Mucosa of descending colon (tissue), 3 donors: ENCODE results near the gene LLGL1. TPM values are rescaled to one million over a fixed set of nuclear protein-coding genes. Genes with fewer than 3 reads are reported as not detected.

Experiments
- ATAC-seq: fragments of 200-7000 bp; cut with Tn5 transposase; one replicate; pipeline ENCODE4 v1.9.1; 2020; ENCODE audit warnings: mild to moderate bottlenecking, moderate library complexity
- DNase-seq, 3 donors: peaks; one replicate each; pipeline ENCODE4 v3.0.0-alpha.2; 2020
- H3K36me3 ChIP-seq: fragments of 200-600 bp; one replicate; pipeline ENCODE4 v1.8.0; 2021; ENCODE audit warnings: low read depth, mild to moderate bottlenecking
- H3K4me1 ChIP-seq: fragments of 200-600 bp; one replicate; pipeline ENCODE4 v1.8.0; 2021; ENCODE audit warnings: low read depth, mild to moderate bottlenecking
- H3K4me3 ChIP-seq: fragments of 200-600 bp; one replicate; pipeline ENCODE4 v1.8.0; 2021; ENCODE audit warnings: mild to moderate bottlenecking
- H3K9me3 ChIP-seq: fragments of 200-600 bp; one replicate; pipeline ENCODE4 v1.8.0; 2021; ENCODE audit warnings: mild to moderate bottlenecking
- CTCF ChIP-seq: fragments of 200-600 bp; IDR thresholded peaks from one replicate; pipeline ENCODE4 v1.8.0; 2022; ENCODE audit warnings: antibody characterized with exemption, mild to moderate bottlenecking
- intact Hi-C, 2 donors: fragments of 100-400 bp; cut with DNase I in 1 of 2; cut with micrococcal nuclease in 1 of 2; formaldehyde crosslinking; loops; one replicate each; pipeline versions ENCODE4 v1.11.0 to v1.11.1; 2022; cut with DNase I, micrococcal nuclease
- total RNA-seq, 3 donors: library from RNA; stranded (reverse); fragmentation: NEBNext Ultra II Directional in 2 of 3; extraction: Animal tissue kit (Norgen Biotek cat#: 25700) in 2 of 3; gene quantifications; one replicate each; pipeline versions ENCODE4 v1.2.1 to v1.2.4, GENCODE V29; 2021 to 2023
- donor health status: DM: no; HTN: no; CAD: no; lungs with moderate emphysema.
- donor health status: DM: no; HTN: no; CAD: no.
- donor health status: DM: no; HTN: yes; CAD: no.

Gene LLGL1
- total RNA-seq, 3 donors from 2014 or later, result 6.7 to 15.1 (median 10.3) TPM

GRCh38 chr17:18190628-18191235, 34.7 kb upstream of the LLGL1 start:
- Histone ChIP-seq H3K4me1 (peaks cover 46% of the 10 kb centered on the region), H3K36me3 (peaks cover 7% of the 10 kb centered on the region), H3K4me3 (no peak overlapping the region), H3K9me3 (no peaks in the 10 kb centered on the region)
- no peak for TF ChIP-seq CTCF
- ATAC-seq (no peak), DNase-seq (no peak)
- intact Hi-C loops, result loop anchor here in 1 of 2 donors (10.0 kb wide), 1 partner anchor 46 kb away; no protein-coding TSS in a partner anchor

- DNase-seq (no peak), ATAC-seq (peak; percentile 17)
- peaks cover 7% of the 10 kb centered on the region for H3K36me3 ChIP-seq
- no peak for TF ChIP-seq CTCF
- no peak overlapping the region for H3K4me3 ChIP-seq
- intact Hi-C loops, result loop anchor here in 1 of 2 donors (10.0 kb wide), 1 partner anchor 46 kb away; no protein-coding TSS in a partner anchor
- H3K9me3 ChIP-seq, result no peaks in the 10 kb centered on the region
- H3K4me1 ChIP-seq, result peaks cover 41% of the 10 kb centered on the region
Measured at GRCh38 chr17:18191236-18191667, 34.2 kb upstream of the LLGL1 start.

GRCh38 chr17:18191967-18192366, 33.5 kb upstream of the LLGL1 start:
- peaks cover 33% of the 10 kb centered on the region for H3K4me1 ChIP-seq

GRCh38 chr17:18194394-18194793, 31.0 kb upstream of the LLGL1 start:
- DNase-seq, result no peak
- peaks cover 7% of the 10 kb centered on the region for H3K36me3 ChIP-seq
- intact Hi-C loops, result loop anchor here in 1 of 2 donors (10.0 kb wide), 1 partner anchor 50 kb away; no protein-coding TSS in a partner anchor
- H3K9me3 ChIP-seq, result no peaks in the 10 kb centered on the region
- no peak for ATAC-seq
- H3K4me3 ChIP-seq, result no peak overlapping the region
- H3K4me1 ChIP-seq, result peaks cover 18% of the 10 kb centered on the region
- TF ChIP-seq CTCF, result no peak

More at GRCh38 chr17:18191967-18192366, 33.5 kb upstream of the LLGL1 start:
- no peak for ATAC-seq
- Histone ChIP-seq H3K9me3 (no peaks in the 10 kb centered on the region), H3K4me3 (no peak overlapping the region), H3K36me3 (peaks cover 7% of the 10 kb centered on the region)
- no peak for TF ChIP-seq CTCF
- intact Hi-C loops, result loop anchor here in 1 of 2 donors (10.0 kb wide), 1 partner anchor 47 kb away; no protein-coding TSS in a partner anchor
- DNase-seq, result no peak

- Histone ChIP-seq H3K36me3 (peaks cover 7% of the 10 kb centered on the region), H3K9me3 (no peaks in the 10 kb centered on the region), H3K4me1 (peaks cover 18% of the 10 kb centered on the region), H3K4me3 (no peak overlapping the region)
- TF ChIP-seq CTCF, result no peak
- intact Hi-C loops, result loop anchor here in 1 of 2 donors (10.0 kb wide), 1 partner anchor 50 kb away; no protein-coding TSS in a partner anchor
- no peak for DNase-seq
- no peak for ATAC-seq
Measured at GRCh38 chr17:18194804-18195203, 30.6 kb upstream of the LLGL1 start.
